Astrocyte (in vitro differentiated cells and primary cell): Measurements from ENCODE around the gene PUSL1. TPM values are rescaled to one million over a fixed set of nuclear protein-coding genes. Genes with fewer than 3 reads are reported as not detected.

Source experiments
- DNase-seq: peaks from one replicate; pipeline ENCODE4 v3.0.0-alpha.2; 2010; ENCODE audit warnings: low read depth
- FAIRE-seq: peaks from 2 replicates; lab custom pipeline; 2011; peaks lifted over from hg19 to GRCh38; lab: Jason Lieb, UNC
- H2AFZ ChIP-seq: 2 replicates; pipeline ENCODE4 v1.6.0; 2012; ENCODE audit warnings: low read depth, low read length, inconsistent platforms
- H3K27ac ChIP-seq: 2 replicates; pipeline ENCODE4 v1.5.1; 2011; ENCODE audit warnings: low read depth, low read length, inconsistent platforms
- H3K27me3 ChIP-seq: 2 replicates; pipeline ENCODE4 v1.6.0; 2011; ENCODE audit warnings: low read length, inconsistent platforms; ENCODE audit not compliant: insufficient read depth
- H3K36me3 ChIP-seq: 2 replicates; pipeline ENCODE4 v1.5.1; 2011; ENCODE audit warnings: low read length, inconsistent platforms; ENCODE audit not compliant: insufficient read depth
- H3K4me1 ChIP-seq: 2 replicates; pipeline ENCODE4 v1.5.1; 2011; ENCODE audit warnings: low read length, inconsistent platforms; ENCODE audit not compliant: insufficient read depth
- H3K4me2 ChIP-seq: 2 replicates; pipeline ENCODE4 v1.6.0; 2012; ENCODE audit warnings: low read length, inconsistent platforms
- H3K4me3 ChIP-seq: 2 replicates; pipeline ENCODE4 v1.5.1; 2011; ENCODE audit warnings: low read depth, mild to moderate bottlenecking, low read length, inconsistent platforms; ENCODE audit not compliant: insufficient read depth
- H3K79me2 ChIP-seq: 2 replicates; pipeline ENCODE4 v1.6.0; 2012; ENCODE audit warnings: mild to moderate bottlenecking, low read length, inconsistent platforms; ENCODE audit not compliant: insufficient read depth
- H3K9ac ChIP-seq: 2 replicates; pipeline ENCODE4 v1.6.0; 2012; ENCODE audit warnings: mild to moderate bottlenecking, low read length, inconsistent platforms
- H3K9me3 ChIP-seq: 2 replicates; pipeline ENCODE4 v1.5.1; 2012; ENCODE audit warnings: low read depth, mild to moderate bottlenecking, low read length, inconsistent platforms; ENCODE audit not compliant: insufficient read depth
- H4K20me1 ChIP-seq: 2 replicates; pipeline ENCODE4 v1.6.0; 2012; ENCODE audit warnings: low read length, inconsistent platforms; ENCODE audit not compliant: insufficient read depth
- H3K27ac Mint-ChIP-seq: one replicate; pipeline ENCODE4 v1.8.0; 2021; ENCODE audit warnings: mild to moderate bottlenecking, mixed read lengths; ENCODE audit not compliant: unreplicated experiment
- H3K27me3 Mint-ChIP-seq: one replicate; pipeline ENCODE4 v1.8.0; 2021; ENCODE audit warnings: low read depth, mixed read lengths; ENCODE audit not compliant: unreplicated experiment
- H3K36me3 Mint-ChIP-seq: one replicate; pipeline ENCODE4 v1.8.0; 2021; ENCODE audit warnings: low read depth, mixed read lengths; ENCODE audit not compliant: unreplicated experiment
- H3K4me1 Mint-ChIP-seq: one replicate; pipeline ENCODE4 v1.8.0; 2021; ENCODE audit warnings: low read depth, mixed read lengths; ENCODE audit not compliant: unreplicated experiment
- H3K4me3 Mint-ChIP-seq: one replicate; pipeline ENCODE4 v1.8.0; 2021; ENCODE audit warnings: mild to moderate bottlenecking, moderate library complexity, mixed read lengths; ENCODE audit not compliant: unreplicated experiment
- H3K9me3 Mint-ChIP-seq: one replicate; pipeline ENCODE4 v1.8.0; 2021; ENCODE audit warnings: mild to moderate bottlenecking, mixed read lengths; ENCODE audit not compliant: unreplicated experiment
- CTCF ChIP-seq: IDR thresholded peaks from 2 replicates; pipeline ENCODE4 v1.5.1; 2011; ENCODE audit warnings: low read depth, mild to moderate bottlenecking, inconsistent platforms, low read length, moderate library complexity; ENCODE audit not compliant: insufficient read depth
- EZH2 ChIP-seq: IDR thresholded peaks from 2 replicates; pipeline ENCODE4 v1.6.1; 2012; ENCODE audit warnings: mild to moderate bottlenecking, low read length, inconsistent platforms; ENCODE audit not compliant: insufficient read depth
- total RNA-seq: library from RNA; stranded (reverse); gene quantifications from 2 replicates; pipeline ENCODE4 v1.2.1, GENCODE V29; 2021

The PUSL1 gene
- total RNA-seq, 1 donor from 2014 or later, result 29.4 TPM

GRCh38 chr1:1351511-1352427 lies 43.4 kb downstream of the PUSL1 start:
- no peak overlapping the region for H3K27ac ChIP-seq
- H3K36me3 ChIP-seq, result peaks cover 11% of the 10 kb centered on the region
- H4K20me1 ChIP-seq, result peaks cover 54% of the 10 kb centered on the region
- H3K9me3 Mint-ChIP-seq, result no peaks in the 10 kb centered on the region
- H3K79me2 ChIP-seq, result peaks cover 55% of the 10 kb centered on the region
- H3K27ac Mint-ChIP-seq, result peak overlapping the region; percentile 81
- FAIRE-seq, result no peak
- TF ChIP-seq CTCF (no peak), EZH2 (no peak)
- H3K4me3 Mint-ChIP-seq, result peak overlapping the region; percentile 78
- peaks cover 6% of the 10 kb centered on the region for H3K36me3 Mint-ChIP-seq
- peak overlapping the region; percentile 50 for H3K4me2 ChIP-seq
- no peaks in the 10 kb centered on the region for H3K27me3 ChIP-seq
- peaks cover 13% of the 10 kb centered on the region for H3K4me1 Mint-ChIP-seq
- no peaks in the 10 kb centered on the region for H3K9me3 ChIP-seq
- no peak overlapping the region for H3K9ac ChIP-seq
- no peak for DNase-seq
- peaks cover 2% of the 10 kb centered on the region for H3K27me3 Mint-ChIP-seq
- H2AFZ ChIP-seq, result no peak overlapping the region
- H3K4me3 ChIP-seq, result no peak overlapping the region
- peaks cover 22% of the 10 kb centered on the region for H3K4me1 ChIP-seq

- peak overlapping the region; percentile 50 for H3K4me2 ChIP-seq
These were observed 44.5 kb downstream of the PUSL1 start for GRCh38 chr1:1352786-1353388.

More at GRCh38 chr1:1352786-1353388, 44.5 kb downstream of the PUSL1 start:
- Histone ChIP-seq H4K20me1 (peaks cover 54% of the 10 kb centered on the region), H3K36me3 (peaks cover 11% of the 10 kb centered on the region), H2AFZ (no peak overlapping the region), H3K4me3 (no peak overlapping the region), H3K79me2 (peaks cover 55% of the 10 kb centered on the region), H3K9me3 (no peaks in the 10 kb centered on the region), H3K9ac (no peak overlapping the region), H3K27ac (no peak overlapping the region), H3K4me1 (peaks cover 15% of the 10 kb centered on the region), H3K27me3 (no peaks in the 10 kb centered on the region)
- TF ChIP-seq CTCF (no peak), EZH2 (no peak)
- DNase-seq, result no peak
- Mint-ChIP-seq H3K9me3 (no peaks in the 10 kb centered on the region), H3K4me3 (peak overlapping the region; percentile 34), H3K27ac (no peak overlapping the region), H3K36me3 (peaks cover 6% of the 10 kb centered on the region), H3K4me1 (peaks cover 8% of the 10 kb centered on the region), H3K27me3 (peaks cover 2% of the 10 kb centered on the region)
- FAIRE-seq, result no peak
